Adrenal gland (tissue), 12 donors: ENCODE measurements around the gene NAALADL2. TPM values are rescaled to one million over a fixed set of nuclear protein-coding genes. Genes with fewer than 3 reads are reported as not detected.

Source experiments
- DNase-seq, 7 donors: peaks; one replicate each; pipeline ENCODE4 v3.0.0-alpha.2; 2019 to 2020
- H3K27ac ChIP-seq, 5 donors: fragments of 200-600 bp; sonication (generic) in 4 of 5; 1 replicate in 3 of 5; 2 replicates in 2 of 5; pipeline versions ENCODE4 v1.5.1 to v1.8.0; 2016 to 2020; ENCODE audit warnings: mild to moderate bottlenecking in 1 of 5
- H3K27me3 ChIP-seq: fragments of 200-600 bp; 2 replicates; pipeline ENCODE4 v1.8.0; 2021
- H3K36me3 ChIP-seq, 2 donors: fragments of 200-600 bp; replicated peaks in 1 of 2; 1 replicate in 1 of 2; 2 replicates in 1 of 2; pipeline versions ENCODE4 v1.5.1 to v1.8.0; 2018 to 2022
- H3K4me1 ChIP-seq, 2 donors: fragments of 200-600 bp; replicated peaks in 1 of 2; 1 replicate in 1 of 2; 2 replicates in 1 of 2; pipeline versions ENCODE4 v1.5.1 to v1.8.0; 2018 to 2021
- H3K4me3 ChIP-seq, 4 donors: fragments of 200-600 bp; sonication (generic) in 3 of 4; one replicate each; pipeline ENCODE4 v1.5.1; 2016 to 2018
- H3K9me3 ChIP-seq, 3 donors: fragments of 200-600 bp; sonication (generic) in 1 of 3; replicated peaks in 1 of 3; 1 replicate in 2 of 3; 2 replicates in 1 of 3; pipeline versions ENCODE4 v1.5.1 to v1.8.0; 2016 to 2021
- POLR2A ChIP-seq, 2 donors: fragments of 450-650 bp; IDR thresholded peaks; one replicate each; pipeline ENCODE4 v1.6.1; 2017; ENCODE audit warnings: antibody characterized with exemption in 2 of 2, mild to moderate bottlenecking in 2 of 2, moderate library complexity in 1 of 2
- WGBS, 4 donors: extraction: QIAGEN DNeasy Blood & Tissue Kit in 2 of 4; methylation state at CpG; one replicate each; pipeline versions ENCODE4 v1.1.5 to v1.1.7; 2013 to 2017; 5-methylcytosine and 5-hydroxymethylcytosine counted together
- intact Hi-C, 2 donors: fragments of 100-400 bp; cut with DNase I; formaldehyde crosslinking; loops; one replicate each; pipeline versions ENCODE4 v1.14.1 to v1.15.0; 2022 to 2023
- polyA plus RNA-seq, 3 donors: library from polyadenylated mRNA; stranded (reverse); fragments of 200-250 nt in 2 of 3; fragments of 350-450 nt in 1 of 3; fragmentation: Illumina TruSeq in 1 of 3; extraction: RNeasy Lipid Tissue Mini Kit (QIAGEN cat#74804) in 1 of 3; gene quantifications; one replicate each; pipeline ENCODE4 v1.2.3, GENCODE V29; 2013 to 2014
- total RNA-seq, 9 donors: library from RNA; depleted of rRNA in 4 of 9; stranded (reverse); fragments of >200 nt in 4 of 9; fragments of 120-200 nt in 1 of 9; fragmentation: NEBNext Ultra II Directional in 1 of 9; extraction: Animal tissue kit (Norgen Biotek cat#: 25700) in 1 of 9; gene quantifications; one replicate each; pipeline versions ENCODE4 v1.1.0 to v1.2.4, GENCODE V29; 2013 to 2023
- TF ChIP-seq, protein P1 (sequence below), 6 experiments: fragments of 450-650 bp in 4 of 6; fragments of 200-600 bp in 2 of 6; sonication (generic) in 1 of 6; IDR thresholded peaks; 1 replicate in 5 of 6; 2 replicates in 1 of 6; pipeline versions ENCODE4 v1.5.1 to v1.8.0; 2016 to 2021; ENCODE audit warnings: antibody characterized with exemption in 6 of 6, mild to moderate bottlenecking in 2 of 6, moderate library complexity in 1 of 6
- donor health status: healthy with polysubstance abuse.
- donor health status: Bipolar disorder and iron deficiency.
- donor health status: DM: yes; HTN: yes; CAD: no.
- donor health status: DM: no; HTN: no; CAD: no.
- donor health status: DM: no; HTN: no; CAD: no.
- donor health status: DM: yes; HTN: yes; CAD: no.

NAALADL2 gene
- total and polyA plus RNA-seq, 12 donors = 0.24 to 7.8 (median 4.8) TPM

DNA sequence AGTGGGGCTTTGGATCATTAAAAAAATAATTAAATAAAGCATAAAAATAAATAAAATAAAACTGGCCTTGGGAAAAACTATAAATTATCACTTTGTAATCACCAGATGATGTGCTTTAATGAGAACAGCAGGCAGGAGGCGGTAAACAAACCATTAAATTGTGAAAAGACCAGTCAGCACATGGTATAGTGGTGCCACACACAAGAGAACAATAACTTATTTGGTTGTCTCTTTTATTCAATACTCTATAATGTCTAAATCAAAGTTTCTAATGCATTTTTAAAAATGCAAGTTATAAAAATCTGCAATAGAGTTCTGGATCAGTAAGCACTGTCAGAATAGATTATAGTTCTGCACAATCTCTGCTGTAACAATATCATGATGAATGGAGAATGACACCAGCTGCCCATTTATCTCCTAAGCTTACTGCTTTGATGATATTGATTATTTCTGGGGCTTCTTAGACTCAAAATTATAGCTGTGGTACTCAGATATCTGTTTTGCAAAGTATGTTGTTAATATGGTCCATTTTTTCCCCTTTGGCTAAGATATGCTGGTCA lies 259.3 kb downstream of the NAALADL2 start:
- no peak overlapping the region for H3K4me3 ChIP-seq
- H3K4me1 ChIP-seq = no peaks in the 10 kb centered on the region
- intact Hi-C loops = no loop called here
- DNase-seq = no peak
- WGBS, 4 donors = 93 to 95% (median 95%) methylated on average over 1 of the region's 1 CpG
- no peak overlapping the region for H3K27ac ChIP-seq
- no peaks in the 10 kb centered on the region for H3K27me3 ChIP-seq
- H3K36me3 ChIP-seq = no peaks in the 10 kb centered on the region
- TF ChIP-seq, protein P1, sequence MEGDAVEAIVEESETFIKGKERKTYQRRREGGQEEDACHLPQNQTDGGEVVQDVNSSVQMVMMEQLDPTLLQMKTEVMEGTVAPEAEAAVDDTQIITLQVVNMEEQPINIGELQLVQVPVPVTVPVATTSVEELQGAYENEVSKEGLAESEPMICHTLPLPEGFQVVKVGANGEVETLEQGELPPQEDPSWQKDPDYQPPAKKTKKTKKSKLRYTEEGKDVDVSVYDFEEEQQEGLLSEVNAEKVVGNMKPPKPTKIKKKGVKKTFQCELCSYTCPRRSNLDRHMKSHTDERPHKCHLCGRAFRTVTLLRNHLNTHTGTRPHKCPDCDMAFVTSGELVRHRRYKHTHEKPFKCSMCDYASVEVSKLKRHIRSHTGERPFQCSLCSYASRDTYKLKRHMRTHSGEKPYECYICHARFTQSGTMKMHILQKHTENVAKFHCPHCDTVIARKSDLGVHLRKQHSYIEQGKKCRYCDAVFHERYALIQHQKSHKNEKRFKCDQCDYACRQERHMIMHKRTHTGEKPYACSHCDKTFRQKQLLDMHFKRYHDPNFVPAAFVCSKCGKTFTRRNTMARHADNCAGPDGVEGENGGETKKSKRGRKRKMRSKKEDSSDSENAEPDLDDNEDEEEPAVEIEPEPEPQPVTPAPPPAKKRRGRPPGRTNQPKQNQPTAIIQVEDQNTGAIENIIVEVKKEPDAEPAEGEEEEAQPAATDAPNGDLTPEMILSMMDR (IDR thresholded peaks at IDR 0.05) = no peak
- no peak for TF ChIP-seq POLR2A (IDR thresholded peaks at IDR 0.05)
- H3K9me3 ChIP-seq = no peaks in the 10 kb centered on the region

GRCh38 chr3:175121225-175121624 lies 262.1 kb downstream of the NAALADL2 start:
- intact Hi-C loops = no loop called here
- H3K27ac ChIP-seq = no peak overlapping the region
- H3K9me3 ChIP-seq = no peaks in the 10 kb centered on the region
- H3K4me1 ChIP-seq = no peaks in the 10 kb centered on the region
- no peak for TF ChIP-seq POLR2A (IDR thresholded peaks at IDR 0.05)
- TF ChIP-seq, protein P1 (IDR thresholded peaks at IDR 0.05) = no peak
- 24 to 70% (median 39%) methylated on average over 2 of the region's 2 CpGs for WGBS, 4 donors
- DNase-seq = no peak
- no peak overlapping the region for H3K4me3 ChIP-seq
- no peaks in the 10 kb centered on the region for H3K36me3 ChIP-seq
- no peaks in the 10 kb centered on the region for H3K27me3 ChIP-seq

DNA sequence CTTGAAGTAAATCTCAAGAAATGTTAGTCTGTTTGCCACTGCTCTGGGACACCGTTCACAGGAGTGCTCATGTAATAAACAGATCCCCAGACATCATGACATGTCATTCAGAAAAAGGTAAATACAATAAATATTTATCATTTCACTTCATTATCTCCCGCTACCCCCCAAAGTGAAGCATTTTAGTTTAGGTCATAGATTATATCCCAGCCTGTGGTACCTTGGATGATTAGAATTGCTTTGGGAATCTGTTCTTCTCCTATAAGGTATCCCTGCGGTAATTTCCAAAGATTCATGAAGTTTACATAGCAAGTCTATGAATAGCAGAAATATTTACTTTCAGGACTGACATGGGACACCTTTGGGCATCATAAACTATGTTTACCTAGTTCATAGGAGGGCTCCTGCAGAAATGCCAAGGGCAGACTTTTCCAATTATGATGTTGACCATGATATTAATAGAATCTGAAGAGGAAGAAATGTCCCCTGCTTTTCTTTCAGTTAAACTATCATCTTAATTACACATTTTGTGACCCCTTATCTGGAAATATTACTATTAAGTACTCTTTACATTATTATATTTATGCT lies 268.0 kb downstream of the NAALADL2 start:
- 89 to 92% (median 91%) methylated on average over 3 of the region's 3 CpGs for WGBS, 4 donors
- no peaks in the 10 kb centered on the region for H3K9me3 ChIP-seq
- no peaks in the 10 kb centered on the region for H3K36me3 ChIP-seq
- H3K4me3 ChIP-seq = no peak overlapping the region
- no peaks in the 10 kb centered on the region for H3K4me1 ChIP-seq
- no peak for DNase-seq
- no peak overlapping the region for H3K27ac ChIP-seq
- intact Hi-C loops = no loop called here
- TF ChIP-seq POLR2A (IDR thresholded peaks at IDR 0.05) = no peak
- TF ChIP-seq, protein P1 (IDR thresholded peaks at IDR 0.05) = no peak
- no peaks in the 10 kb centered on the region for H3K27me3 ChIP-seq

DNA sequence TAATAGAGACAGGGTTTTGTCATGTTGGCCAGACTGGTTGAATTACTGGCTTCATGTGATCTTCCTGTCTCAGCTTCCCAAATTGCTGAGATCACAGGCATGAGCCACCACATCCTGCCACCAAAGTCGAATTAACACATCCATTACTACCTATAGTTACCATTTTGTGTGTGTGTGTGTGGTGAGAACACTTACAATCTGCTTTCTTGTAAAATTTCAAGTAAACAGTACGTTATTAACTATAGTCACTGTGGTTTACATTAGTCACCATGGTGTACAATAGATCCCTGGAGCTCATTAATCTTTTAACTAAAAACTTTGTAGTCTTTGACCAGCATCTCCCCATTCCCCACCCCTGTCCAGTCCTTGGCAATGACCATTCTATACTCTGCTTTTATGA lies 270.0 kb downstream of the NAALADL2 start:
- intact Hi-C loops = no loop called here
- Histone ChIP-seq H3K36me3 (no peaks in the 10 kb centered on the region), H3K27me3 (no peaks in the 10 kb centered on the region), H3K9me3 (no peaks in the 10 kb centered on the region), H3K27ac (no peak overlapping the region), H3K4me1 (no peaks in the 10 kb centered on the region), H3K4me3 (no peak overlapping the region)
- DNase-seq = no peak
- no peak for TF ChIP-seq POLR2A (IDR thresholded peaks at IDR 0.05)
- TF ChIP-seq, protein P1 (IDR thresholded peaks at IDR 0.05) = no peak
- WGBS, 4 donors = 74 to 81% (median 77%) methylated on average over 2 of the region's 2 CpGs
